AG09309 (cell line): ENCODE data around the gene ERAP2.

Experiments
- DNase-seq: peaks from one replicate; pipeline ENCODE4 v3.0.0-alpha.2; 2010; ENCODE audit warnings: low read depth
- H3K4me3 ChIP-seq: 2 replicates; pipeline ENCODE4 v1.5.1; 2011; ENCODE audit warnings: mild to moderate bottlenecking, low read depth, low read length, moderate library complexity; ENCODE audit not compliant: control insufficient read depth
- TF ChIP-seq, protein P1 (sequence below): IDR thresholded peaks from 2 replicates; pipeline ENCODE4 v1.5.1; 2011; ENCODE audit warnings: mild to moderate bottlenecking, low read depth, low read length, inconsistent platforms; ENCODE audit not compliant: insufficient read depth, control insufficient read depth; ENCODE audit errors: missing control alignments

ERAP2 gene

DNA sequence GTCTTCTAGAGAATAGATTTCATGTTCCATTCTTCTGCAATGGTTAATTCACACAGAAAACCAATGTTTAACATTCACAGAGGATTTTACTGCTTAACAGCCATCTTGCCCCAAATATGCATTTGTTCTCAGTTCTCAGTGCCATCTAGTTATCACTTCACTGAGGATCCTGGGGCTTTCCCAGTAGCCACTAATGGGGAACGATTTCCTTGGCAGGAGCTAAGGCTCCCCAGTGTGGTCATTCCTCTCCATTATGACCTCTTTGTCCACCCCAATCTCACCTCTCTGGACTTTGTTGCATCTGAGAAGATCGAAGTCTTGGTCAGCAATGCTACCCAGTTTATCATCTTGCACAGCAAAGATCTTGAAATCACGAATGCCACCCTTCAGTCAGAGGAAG is 3.4 kb downstream of the ERAP2 start:
- TF ChIP-seq, protein P1, sequence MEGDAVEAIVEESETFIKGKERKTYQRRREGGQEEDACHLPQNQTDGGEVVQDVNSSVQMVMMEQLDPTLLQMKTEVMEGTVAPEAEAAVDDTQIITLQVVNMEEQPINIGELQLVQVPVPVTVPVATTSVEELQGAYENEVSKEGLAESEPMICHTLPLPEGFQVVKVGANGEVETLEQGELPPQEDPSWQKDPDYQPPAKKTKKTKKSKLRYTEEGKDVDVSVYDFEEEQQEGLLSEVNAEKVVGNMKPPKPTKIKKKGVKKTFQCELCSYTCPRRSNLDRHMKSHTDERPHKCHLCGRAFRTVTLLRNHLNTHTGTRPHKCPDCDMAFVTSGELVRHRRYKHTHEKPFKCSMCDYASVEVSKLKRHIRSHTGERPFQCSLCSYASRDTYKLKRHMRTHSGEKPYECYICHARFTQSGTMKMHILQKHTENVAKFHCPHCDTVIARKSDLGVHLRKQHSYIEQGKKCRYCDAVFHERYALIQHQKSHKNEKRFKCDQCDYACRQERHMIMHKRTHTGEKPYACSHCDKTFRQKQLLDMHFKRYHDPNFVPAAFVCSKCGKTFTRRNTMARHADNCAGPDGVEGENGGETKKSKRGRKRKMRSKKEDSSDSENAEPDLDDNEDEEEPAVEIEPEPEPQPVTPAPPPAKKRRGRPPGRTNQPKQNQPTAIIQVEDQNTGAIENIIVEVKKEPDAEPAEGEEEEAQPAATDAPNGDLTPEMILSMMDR: no peak
- DNase-seq: no peak
- no peak overlapping the region for H3K4me3 ChIP-seq

DNA sequence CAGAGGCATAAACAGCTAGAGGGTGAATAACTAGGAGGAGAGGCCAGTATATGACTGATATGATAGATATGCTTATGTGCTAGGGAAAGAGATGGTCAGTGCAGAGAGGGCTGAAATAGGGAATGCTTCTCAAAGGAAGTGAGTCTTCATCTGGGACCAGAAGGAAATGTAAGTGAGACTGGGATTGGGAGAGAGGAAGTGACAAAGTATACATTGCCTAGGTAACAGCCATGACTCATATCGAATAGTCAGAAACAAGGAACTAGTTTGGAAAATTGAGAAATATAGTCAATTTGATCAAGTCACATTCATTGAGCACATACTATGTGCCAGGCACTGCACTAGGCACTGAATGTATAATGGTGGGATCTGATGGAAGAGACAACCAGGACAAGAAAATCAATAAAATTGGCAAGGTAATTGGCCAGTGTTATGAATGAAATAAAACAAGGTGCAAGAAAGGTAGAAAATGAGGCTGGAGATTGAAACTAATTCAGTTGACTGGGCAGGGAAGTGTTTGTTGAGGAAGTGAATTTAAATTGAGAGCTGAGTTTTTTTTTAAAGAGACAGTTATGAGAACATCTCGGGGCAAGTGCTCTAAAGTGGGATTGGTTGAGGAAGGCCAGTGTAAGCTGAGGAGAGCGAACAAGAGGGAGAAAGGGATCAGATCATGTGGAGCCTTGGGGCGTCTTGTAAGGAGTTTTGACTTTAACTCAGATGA is 4.3 kb downstream of the ERAP2 start:
- no peak overlapping the region for H3K4me3 ChIP-seq
- no peak for DNase-seq
- TF ChIP-seq, protein P1: no peak

DNA sequence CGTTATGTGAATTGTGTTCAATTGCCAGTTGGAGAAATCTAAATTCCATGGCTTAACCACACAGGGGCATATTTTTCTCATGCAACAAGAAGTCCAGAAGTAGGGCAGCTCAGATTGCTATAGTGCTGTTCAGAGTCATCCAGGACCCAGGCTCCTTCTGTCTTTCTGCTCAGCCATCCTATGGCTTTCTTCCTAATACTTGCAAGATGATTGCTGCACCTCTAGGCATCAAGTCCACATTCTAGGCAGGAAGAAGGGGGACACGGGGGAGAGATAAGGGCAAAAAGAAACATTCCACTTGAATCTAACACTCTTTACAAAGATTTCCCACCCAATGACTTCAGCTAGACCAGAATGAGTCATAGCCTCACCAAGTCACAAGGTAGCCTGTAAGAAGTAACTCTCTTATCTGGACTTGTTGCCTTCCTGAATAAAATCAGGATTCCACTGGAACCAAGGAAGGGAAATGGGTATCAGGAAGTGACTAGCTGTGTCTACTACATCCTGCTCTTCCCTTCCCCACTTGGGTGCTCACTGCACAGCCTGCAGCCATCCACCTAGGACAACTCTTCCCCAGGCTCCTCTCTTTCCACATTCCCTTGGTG is 5.3 kb downstream of the ERAP2 start:
- TF ChIP-seq, protein P1: no peak
- peak; percentile 20 for DNase-seq
- no peak overlapping the region for H3K4me3 ChIP-seq

DNA sequence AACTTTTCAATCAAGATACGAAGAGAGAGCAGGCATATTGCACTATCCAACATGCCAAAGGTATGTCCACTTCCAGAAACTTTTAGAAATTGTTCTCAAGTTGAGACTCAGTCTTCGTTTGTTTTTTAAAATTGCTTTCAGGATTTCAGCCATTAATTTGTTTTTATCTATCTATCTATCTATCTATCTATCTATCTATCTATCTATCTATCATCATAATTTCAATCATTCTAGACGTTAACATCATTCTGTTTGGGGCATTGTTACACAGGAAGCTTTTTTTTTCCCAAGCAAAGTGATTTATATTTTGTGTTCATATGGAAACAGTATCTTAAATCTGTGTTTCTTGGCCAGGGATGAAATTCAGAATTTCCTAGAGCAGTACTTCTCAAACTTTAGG is 7.6 kb downstream of the ERAP2 start:
- no peak overlapping the region for H3K4me3 ChIP-seq
- TF ChIP-seq, protein P1: no peak
- DNase-seq: no peak

DNA sequence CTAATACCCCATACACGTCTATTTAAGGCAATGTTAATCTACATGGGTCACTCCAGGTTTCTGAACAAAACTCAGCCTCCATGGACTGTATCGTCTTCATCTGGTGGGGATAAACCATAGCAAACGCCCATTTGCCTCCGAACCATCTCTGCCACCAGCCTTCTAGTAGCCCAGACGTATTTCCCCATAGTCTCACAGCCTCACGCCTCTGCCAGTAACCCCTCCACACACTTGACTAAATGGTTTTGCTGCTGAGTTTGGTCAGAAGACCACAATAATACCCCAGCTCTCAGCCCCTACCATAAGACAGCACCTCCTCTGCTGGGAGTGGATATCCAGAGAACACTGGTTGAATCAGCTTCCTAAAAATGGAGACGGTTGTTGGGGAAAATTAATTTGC is 8.7 kb downstream of the ERAP2 start:
- TF ChIP-seq, protein P1: no peak

DNA sequence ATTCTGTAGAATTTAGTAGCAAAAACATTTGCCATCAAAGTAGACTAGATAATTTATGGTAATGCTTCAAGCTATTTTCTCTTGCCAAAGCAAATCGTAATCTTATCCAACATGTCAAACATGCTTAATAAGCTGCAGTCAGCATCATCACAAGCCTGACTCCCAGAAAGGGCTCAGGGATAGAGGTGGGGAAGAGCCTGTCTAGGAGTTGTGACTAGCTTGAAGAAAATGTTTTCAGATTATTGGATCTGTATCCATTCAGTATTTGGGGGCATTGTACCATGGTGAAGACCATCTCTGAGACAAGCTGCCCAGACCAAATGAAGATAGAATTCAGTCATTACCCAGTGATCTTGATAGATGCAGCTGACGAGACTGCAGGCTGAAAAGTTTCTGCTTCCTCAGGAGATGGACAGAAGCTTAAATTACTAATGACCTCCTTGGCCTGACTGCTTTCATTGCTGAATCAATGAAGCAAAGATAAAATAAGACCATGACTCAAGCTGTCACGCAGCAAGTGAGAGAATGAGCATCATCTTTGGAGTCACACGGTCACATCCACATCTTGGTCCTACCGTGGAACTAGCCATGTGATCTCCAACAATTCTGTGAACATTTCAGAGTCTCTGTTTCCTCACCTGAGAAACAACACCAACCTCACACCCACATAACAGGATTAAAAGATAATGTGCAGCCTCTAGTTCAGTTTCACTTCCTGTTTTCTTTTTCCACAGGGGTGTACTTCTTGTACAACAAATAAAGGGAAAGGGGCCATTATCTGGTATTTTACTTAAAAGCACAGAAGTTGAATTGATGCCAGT is 9.4 kb downstream of the ERAP2 start:
- DNase-seq: no peak
- no peak overlapping the region for H3K4me3 ChIP-seq
- TF ChIP-seq, protein P1: no peak

More for the DNA sequence above, 8.7 kb downstream of the ERAP2 start:
- H3K4me3 ChIP-seq: no peak overlapping the region
- DNase-seq: no peak
